ENCODE measurements around the gene LNPK.

Gene LNPK

DNA sequence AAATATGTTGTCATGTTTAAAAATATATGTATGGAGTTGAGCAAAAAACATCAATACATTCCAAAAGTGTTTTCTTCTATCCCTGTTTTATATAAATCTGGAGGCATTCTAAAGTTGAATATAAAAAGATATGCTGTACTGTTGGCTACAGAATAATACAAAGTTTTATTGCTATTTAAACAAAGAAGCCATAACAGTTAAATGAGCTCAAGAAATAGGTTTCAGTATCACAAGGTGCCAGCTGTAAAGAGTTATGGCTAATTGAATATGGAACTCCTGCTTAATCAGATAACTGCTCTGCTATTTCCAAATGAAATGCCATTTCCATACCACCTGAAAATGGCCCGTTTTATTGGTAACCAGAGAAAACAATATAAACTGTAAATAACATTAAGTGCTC is 55.0 kb downstream of the LNPK start:
- TF ChIP-seq TAF1 (IDR thresholded peaks at IDR 0.05; ENCODE audit: borderline replicate concordance, insufficient read depth, low read length): no peak
- no peak for TF ChIP-seq FOXP2 (optimal IDR thresholded peaks at IDR 0.05; ENCODE audit: borderline replicate concordance, extremely low read depth, extremely low read length, insufficient read depth)
- no peak for TF ChIP-seq SIN3A (IDR thresholded peaks at IDR 0.05; ENCODE audit: borderline replicate concordance, insufficient read depth, low read length)
- TF ChIP-seq, protein P1, sequence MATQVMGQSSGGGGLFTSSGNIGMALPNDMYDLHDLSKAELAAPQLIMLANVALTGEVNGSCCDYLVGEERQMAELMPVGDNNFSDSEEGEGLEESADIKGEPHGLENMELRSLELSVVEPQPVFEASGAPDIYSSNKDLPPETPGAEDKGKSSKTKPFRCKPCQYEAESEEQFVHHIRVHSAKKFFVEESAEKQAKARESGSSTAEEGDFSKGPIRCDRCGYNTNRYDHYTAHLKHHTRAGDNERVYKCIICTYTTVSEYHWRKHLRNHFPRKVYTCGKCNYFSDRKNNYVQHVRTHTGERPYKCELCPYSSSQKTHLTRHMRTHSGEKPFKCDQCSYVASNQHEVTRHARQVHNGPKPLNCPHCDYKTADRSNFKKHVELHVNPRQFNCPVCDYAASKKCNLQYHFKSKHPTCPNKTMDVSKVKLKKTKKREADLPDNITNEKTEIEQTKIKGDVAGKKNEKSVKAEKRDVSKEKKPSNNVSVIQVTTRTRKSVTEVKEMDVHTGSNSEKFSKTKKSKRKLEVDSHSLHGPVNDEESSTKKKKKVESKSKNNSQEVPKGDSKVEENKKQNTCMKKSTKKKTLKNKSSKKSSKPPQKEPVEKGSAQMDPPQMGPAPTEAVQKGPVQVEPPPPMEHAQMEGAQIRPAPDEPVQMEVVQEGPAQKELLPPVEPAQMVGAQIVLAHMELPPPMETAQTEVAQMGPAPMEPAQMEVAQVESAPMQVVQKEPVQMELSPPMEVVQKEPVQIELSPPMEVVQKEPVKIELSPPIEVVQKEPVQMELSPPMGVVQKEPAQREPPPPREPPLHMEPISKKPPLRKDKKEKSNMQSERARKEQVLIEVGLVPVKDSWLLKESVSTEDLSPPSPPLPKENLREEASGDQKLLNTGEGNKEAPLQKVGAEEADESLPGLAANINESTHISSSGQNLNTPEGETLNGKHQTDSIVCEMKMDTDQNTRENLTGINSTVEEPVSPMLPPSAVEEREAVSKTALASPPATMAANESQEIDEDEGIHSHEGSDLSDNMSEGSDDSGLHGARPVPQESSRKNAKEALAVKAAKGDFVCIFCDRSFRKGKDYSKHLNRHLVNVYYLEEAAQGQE (IDR thresholded peaks at IDR 0.05; ENCODE audit: insufficient read depth in 1 of 2, low read depth in 2 of 2, low read length in 2 of 2): no peak
- TF ChIP-seq POLR2AphosphoS5 (IDR thresholded peaks at IDR 0.05; ENCODE audit: low read depth, low read length): no peak

DNA sequence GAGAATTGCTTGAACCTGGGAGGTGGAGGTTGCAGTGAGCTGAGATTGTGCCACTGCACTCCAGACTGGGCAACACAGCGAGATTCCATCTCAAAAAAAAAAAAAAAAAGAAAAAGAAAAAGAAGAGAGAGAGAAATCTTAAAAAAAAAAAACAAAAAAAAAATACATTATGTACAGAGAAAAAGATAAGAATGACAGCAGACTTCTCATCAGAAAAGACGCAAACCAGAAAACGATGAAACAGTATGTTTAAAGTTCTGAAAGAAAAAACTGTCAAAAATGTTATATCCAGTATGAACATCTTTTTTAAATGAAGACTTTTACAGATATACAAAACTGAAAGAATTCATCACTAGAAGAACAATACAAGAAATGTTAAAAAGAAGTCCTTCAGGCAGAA is 60.4 kb downstream of the LNPK start:
- no peak for TF ChIP-seq TAF1 (IDR thresholded peaks at IDR 0.05; ENCODE audit: borderline replicate concordance, insufficient read depth, low read length)
- TF ChIP-seq, protein P1 (IDR thresholded peaks at IDR 0.05; ENCODE audit: insufficient read depth in 1 of 2, low read depth in 2 of 2, low read length in 2 of 2): no peak

DNA sequence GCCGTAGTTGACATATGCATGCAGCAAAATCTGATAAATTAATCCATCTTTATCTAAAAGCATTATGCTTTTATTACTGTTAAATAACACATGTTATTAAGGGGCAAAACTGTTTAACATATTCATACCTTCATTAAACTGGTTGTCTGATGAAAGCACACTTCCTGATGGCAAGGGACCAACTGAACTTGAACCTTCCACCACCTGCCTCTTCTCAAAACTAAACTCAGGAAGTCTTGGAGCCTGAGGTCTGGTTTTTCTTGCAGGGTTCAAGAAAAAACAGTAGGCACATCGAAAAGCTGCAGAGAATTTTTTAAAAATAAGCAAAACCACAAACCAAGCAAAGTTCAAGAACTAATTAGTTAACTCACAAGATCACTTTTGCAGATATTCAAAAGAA is 64.9 kb downstream of the LNPK start:
- TF ChIP-seq FOXP2 (optimal IDR thresholded peaks at IDR 0.05; ENCODE audit: borderline replicate concordance, extremely low read depth, extremely low read length, insufficient read depth) (no peak), TAF1 (IDR thresholded peaks at IDR 0.05; ENCODE audit: borderline replicate concordance, insufficient read depth, low read length) (no peak), SIN3A (IDR thresholded peaks at IDR 0.05; ENCODE audit: borderline replicate concordance, insufficient read depth, low read length) (no peak), POLR2AphosphoS5 (IDR thresholded peaks at IDR 0.05; ENCODE audit: low read depth, low read length) (no peak)
- TF ChIP-seq, protein P1 (IDR thresholded peaks at IDR 0.05; ENCODE audit: insufficient read depth in 1 of 2, low read depth in 2 of 2, low read length in 2 of 2): no peak

DNA sequence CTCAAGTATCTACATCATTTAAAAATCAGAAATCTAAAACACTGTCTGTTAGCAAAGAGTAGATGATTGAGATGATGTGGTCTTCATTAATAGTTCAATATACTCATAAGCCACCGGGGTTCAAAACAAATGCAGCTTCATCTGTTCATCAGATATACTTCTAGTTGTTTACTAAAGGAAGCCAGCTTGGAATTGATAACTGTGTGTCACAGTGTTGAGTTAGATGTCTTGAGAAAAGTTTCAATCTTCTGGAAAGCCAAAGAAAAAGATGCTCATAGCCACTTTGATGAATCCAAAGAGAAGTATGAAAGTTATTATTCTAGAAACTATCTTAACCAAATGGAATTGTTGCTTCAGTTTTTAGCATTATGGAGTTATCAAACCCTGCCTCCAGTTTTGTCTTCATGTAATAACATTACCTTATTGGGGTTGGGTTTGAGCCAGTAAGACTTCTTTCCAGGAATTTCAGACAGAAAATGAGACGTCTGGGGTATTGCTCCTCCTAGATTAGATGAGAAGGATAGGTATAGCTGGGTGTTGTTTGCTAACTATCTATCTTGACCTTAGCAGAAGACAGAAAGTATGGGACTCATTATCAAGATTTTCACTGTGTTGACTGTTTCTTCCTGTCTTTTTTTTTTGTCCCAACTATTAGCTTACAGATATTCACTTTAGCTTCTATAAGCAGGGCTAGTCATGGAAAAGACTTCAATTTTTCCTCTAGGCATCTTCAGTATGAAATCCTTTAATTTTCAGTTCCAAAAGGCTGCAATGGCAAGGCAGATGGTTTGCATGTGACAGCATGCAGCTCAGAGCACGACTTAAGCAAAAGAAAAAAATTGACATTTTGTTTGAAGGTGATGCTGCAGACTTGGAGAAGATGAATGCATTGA is 66.5 kb downstream of the LNPK start:
- TF ChIP-seq, protein P1 (IDR thresholded peaks at IDR 0.05; ENCODE audit: insufficient read depth in 1 of 2, low read depth in 2 of 2, low read length in 2 of 2): no peak
- TF ChIP-seq FOXP2 (optimal IDR thresholded peaks at IDR 0.05; ENCODE audit: borderline replicate concordance, extremely low read depth, extremely low read length, insufficient read depth): no peak
- TF ChIP-seq SIN3A (IDR thresholded peaks at IDR 0.05; ENCODE audit: borderline replicate concordance, insufficient read depth, low read length): no peak
- no peak for TF ChIP-seq POLR2AphosphoS5 (IDR thresholded peaks at IDR 0.05; ENCODE audit: low read depth, low read length)
- TF ChIP-seq TAF1 (IDR thresholded peaks at IDR 0.05; ENCODE audit: borderline replicate concordance, insufficient read depth, low read length): no peak

Measured in PFSK-1 (cell line).